OCI-LY7 (cell line): ENCODE data around the gene LMX1A. TPM values are rescaled to one million over a fixed set of nuclear protein-coding genes. Genes with fewer than 3 reads are reported as not detected.

ENCODE experiments used
- BruUV-seq: library from RNA; stranded (reverse); fragments of 400-500 nt; replicated peaks from 2 replicates; lab custom pipeline; 2021; lab: Mats Ljungman, UMichigan
- CTCF ChIA-PET: fragments of 300-600 bp; sonication (Branson Sonifier 250); formaldehyde crosslinking; loops from one replicate; lab custom pipeline; 2022; ENCODE audit warnings: antibody characterized with exemption; ENCODE audit not compliant: unreplicated experiment; lab: Charles Lee
- POLR2A ChIA-PET: fragments of 300-600 bp; sonication (Branson Sonifier 250); formaldehyde crosslinking; loops from one replicate; lab custom pipeline; 2022; ENCODE audit warnings: antibody characterized with exemption; lab: Charles Lee
- DNase-seq: peaks from one replicate; pipeline ENCODE4 v3.0.0-alpha.2; 2015; ENCODE audit warnings: low spot score
- H2AFZ ChIP-seq: fragments of 200-600 bp; sonication (generic), shearing (Covaris generic); 2 replicates; pipeline ENCODE4 v1.6.1; 2014; ENCODE audit warnings: mild to moderate bottlenecking, antibody characterized with exemption, low read length, moderate library complexity
- H3K27ac ChIP-seq: fragments of 200-600 bp; sonication (generic); 2 replicates; pipeline ENCODE4 v1.5.1; 2014; ENCODE audit warnings: mixed run types, low read depth, mild to moderate bottlenecking, moderate library complexity, low read length, inconsistent platforms; ENCODE audit not compliant: poor library complexity, severe bottlenecking
- H3K36me3 ChIP-seq: fragments of 200-600 bp; sonication (generic); 2 replicates; pipeline ENCODE4 v1.6.1; 2014; ENCODE audit warnings: mild to moderate bottlenecking, antibody characterized with exemption, low read length, moderate library complexity, mixed read lengths; ENCODE audit not compliant: insufficient read depth
- H3K4me1 ChIP-seq: fragments of 200-600 bp; sonication (generic); 2 replicates; pipeline ENCODE4 v1.5.1; 2014; ENCODE audit warnings: mild to moderate bottlenecking, low read length; ENCODE audit not compliant: insufficient read depth, poor library complexity, severe bottlenecking
- H3K4me2 ChIP-seq: fragments of 200-600 bp; sonication (generic); 2 replicates; pipeline ENCODE4 v1.6.1; 2014; ENCODE audit warnings: mild to moderate bottlenecking, low read length
- H3K4me3 ChIP-seq: fragments of 200-600 bp; sonication (generic); 2 replicates; pipeline ENCODE4 v1.5.1; 2014; ENCODE audit warnings: mild to moderate bottlenecking, low read depth, low read length; ENCODE audit not compliant: poor library complexity, severe bottlenecking
- H3K79me2 ChIP-seq: fragments of 200-600 bp; sonication (generic); 2 replicates; pipeline ENCODE4 v1.6.1; 2016; ENCODE audit warnings: low read depth, mild to moderate bottlenecking, low read length, moderate library complexity, mixed read lengths; ENCODE audit not compliant: insufficient read depth
- H3K9me2 ChIP-seq: fragments of 200-600 bp; sonication (generic); 2 replicates; pipeline ENCODE4 v1.6.1; 2016; ENCODE audit warnings: mild to moderate bottlenecking, low read length, mixed read lengths; ENCODE audit not compliant: insufficient read depth
- H3K9me3 ChIP-seq: fragments of 200-600 bp; sonication (generic); 2 replicates; pipeline ENCODE4 v1.6.1; 2014; ENCODE audit warnings: mild to moderate bottlenecking, mixed run types, low read length, mixed read lengths
- H4K20me1 ChIP-seq: fragments of 200-600 bp; sonication (generic); 2 replicates; pipeline ENCODE4 v1.6.1; 2014; ENCODE audit warnings: mild to moderate bottlenecking, antibody characterized with exemption, low read length, moderate library complexity, mixed read lengths; ENCODE audit not compliant: insufficient read depth
- CTCF ChIP-seq: fragments of 200-600 bp; sonication (generic); conservative IDR thresholded peaks from 2 replicates; pipeline ENCODE4 v1.5.1; 2014; ENCODE audit warnings: mild to moderate bottlenecking, antibody characterized with exemption, low read length, moderate library complexity, mixed read lengths
- EZH2phosphoT487 ChIP-seq: fragments of 200-600 bp; sonication (generic); IDR thresholded peaks from 2 replicates; pipeline ENCODE4 v1.6.1; 2018; ENCODE audit warnings: low read depth, borderline replicate concordance, mild to moderate bottlenecking, mixed run types, antibody characterized with exemption, low read length, moderate library complexity, mixed read lengths
- intact Hi-C: fragments of 100-400 bp; cut with micrococcal nuclease; formaldehyde crosslinking; loops from one replicate; pipeline ENCODE4 v1.10.0; 2022; ENCODE audit not compliant: unreplicated experiment
- total RNA-seq, 2 experiments: library from RNA; depleted of rRNA in 1 of 2; stranded (reverse); fragments of >200 nt in 1 of 2; shearing (Covaris generic) in 1 of 2; gene quantifications; 2 replicates each; pipeline ENCODE4 v1.2.3, GENCODE V29; 2014 to 2022

The LMX1A gene
- total RNA-seq, 2 experiments from 2014 or later, result not detected

- Histone ChIP-seq H2AFZ (no peak overlapping the region), H3K9me2 (no peaks in the 10 kb centered on the region), H3K4me1 (no peaks in the 10 kb centered on the region), H3K9me3 (no peaks in the 10 kb centered on the region), H3K27ac (no peak overlapping the region), H3K36me3 (no peaks in the 10 kb centered on the region), H3K4me2 (no peak overlapping the region), H3K79me2 (no peaks in the 10 kb centered on the region), H3K4me3 (no peak overlapping the region), H4K20me1 (no peaks in the 10 kb centered on the region)
- intact Hi-C loops, result no loop called here
- TF ChIP-seq CTCF (no peak), EZH2phosphoT487 (no peak)
- no TSS peak for BruUV-seq
- ChIA-PET POLR2A (no interaction called here), CTCF (no interaction called here)
- no peak for DNase-seq
These were observed 1.8 kb downstream of the LMX1A start for GRCh38 chr1:165354739-165355138.

- CTCF ChIA-PET, result no interaction called here
- intact Hi-C loops, result no loop called here
- no peaks in the 10 kb centered on the region for H4K20me1 ChIP-seq
- no peaks in the 10 kb centered on the region for H3K9me2 ChIP-seq
- H3K4me1 ChIP-seq, result no peaks in the 10 kb centered on the region
- no peak overlapping the region for H2AFZ ChIP-seq
- TF ChIP-seq CTCF, result no peak
- no peak for TF ChIP-seq EZH2phosphoT487
- H3K27ac ChIP-seq, result no peak overlapping the region
- no peaks in the 10 kb centered on the region for H3K9me3 ChIP-seq
- H3K36me3 ChIP-seq, result no peaks in the 10 kb centered on the region
- no peaks in the 10 kb centered on the region for H3K79me2 ChIP-seq
- DNase-seq, result no peak
- H3K4me2 ChIP-seq, result no peak overlapping the region
- POLR2A ChIA-PET, result no interaction called here
- no TSS peak for BruUV-seq
- no peak overlapping the region for H3K4me3 ChIP-seq
These were observed 2.5 kb downstream of the LMX1A start for GRCh38 chr1:165353731-165354671.
